ENCODE measurements around the gene SEMA5A. TPM values are rescaled to one million over a fixed set of nuclear protein-coding genes. Genes with fewer than 3 reads are reported as not detected.

SEMA5A gene
- total RNA-seq, 1 donor from 2014 or later: 13.8 TPM

- DNase-seq (ENCODE audit: low read depth): no peak
- H3K4me3 Mint-ChIP-seq (ENCODE audit: unreplicated experiment): no peak overlapping the region
Measured at GRCh38 chr5:9362600-9362999, 183.3 kb downstream of the SEMA5A start.

DNA sequence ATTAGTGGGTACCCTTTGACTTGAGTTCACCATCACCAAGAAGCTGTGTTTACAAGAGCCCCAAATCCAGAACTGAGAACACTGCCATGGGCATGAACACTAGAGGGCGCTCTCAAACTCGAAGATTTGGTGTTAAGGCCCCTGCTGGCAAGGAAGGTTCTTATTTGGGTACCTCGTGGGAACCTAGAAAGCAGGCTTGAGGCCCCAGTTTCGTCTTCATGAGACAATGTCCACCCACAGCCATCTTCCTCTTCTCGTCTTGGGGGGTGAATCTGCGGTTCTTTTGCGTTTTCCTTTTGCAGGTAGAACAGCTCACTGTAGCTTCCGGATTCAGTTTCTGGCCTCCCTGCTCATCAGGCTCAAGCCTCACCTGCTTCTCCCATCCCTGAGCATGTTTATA is 184.0 kb downstream of the SEMA5A start:
- H3K4me3 Mint-ChIP-seq (ENCODE audit: unreplicated experiment): no peak overlapping the region

More at GRCh38 chr5:9362600-9362999, 183.3 kb downstream of the SEMA5A start:
- Histone ChIP-seq H3K4me3 (ENCODE audit: insufficient read depth, low read depth, low read length) (no peak overlapping the region), H4K20me1 (ENCODE audit: insufficient read depth, low read length) (no peaks in the 10 kb centered on the region), H3K79me2 (ENCODE audit: insufficient read depth, low read length) (no peaks in the 10 kb centered on the region), H3K4me1 (ENCODE audit: insufficient read depth, low read length) (peaks cover 18% of the 10 kb centered on the region), H2AFZ (ENCODE audit: low read depth, low read length) (no peak overlapping the region), H3K4me2 (ENCODE audit: low read length) (no peak overlapping the region), H3K27ac (ENCODE audit: low read depth, low read length) (no peak overlapping the region), H3K27me3 (ENCODE audit: insufficient read depth, low read length) (no peaks in the 10 kb centered on the region), H3K36me3 (ENCODE audit: insufficient read depth, low read length) (no peaks in the 10 kb centered on the region), H3K9ac (ENCODE audit: low read length) (no peak overlapping the region), H3K9me3 (ENCODE audit: insufficient read depth, low read depth, low read length) (no peaks in the 10 kb centered on the region)
- Mint-ChIP-seq H3K9me3 (ENCODE audit: unreplicated experiment) (no peaks in the 10 kb centered on the region), H3K27ac (ENCODE audit: unreplicated experiment) (no peak overlapping the region), H3K4me1 (ENCODE audit: low read depth, unreplicated experiment) (peaks cover 38% of the 10 kb centered on the region), H3K27me3 (ENCODE audit: low read depth, unreplicated experiment) (no peaks in the 10 kb centered on the region), H3K36me3 (ENCODE audit: low read depth, unreplicated experiment) (no peaks in the 10 kb centered on the region)
- TF ChIP-seq EZH2 (IDR thresholded peaks at IDR 0.05; ENCODE audit: insufficient read depth, low read length) (no peak), CTCF (IDR thresholded peaks at IDR 0.05; ENCODE audit: insufficient read depth, low read depth, low read length) (no peak)
- FAIRE-seq: no peak

More for the DNA sequence above, 184.0 kb downstream of the SEMA5A start:
- Histone ChIP-seq H3K27ac (ENCODE audit: low read depth, low read length) (no peak overlapping the region), H3K4me3 (ENCODE audit: insufficient read depth, low read depth, low read length) (no peak overlapping the region), H3K9me3 (ENCODE audit: insufficient read depth, low read depth, low read length) (no peaks in the 10 kb centered on the region), H3K27me3 (ENCODE audit: insufficient read depth, low read length) (no peaks in the 10 kb centered on the region), H2AFZ (ENCODE audit: low read depth, low read length) (no peak overlapping the region), H3K4me2 (ENCODE audit: low read length) (no peak overlapping the region), H3K9ac (ENCODE audit: low read length) (no peak overlapping the region), H3K4me1 (ENCODE audit: insufficient read depth, low read length) (peaks cover 18% of the 10 kb centered on the region), H4K20me1 (ENCODE audit: insufficient read depth, low read length) (no peaks in the 10 kb centered on the region), H3K36me3 (ENCODE audit: insufficient read depth, low read length) (no peaks in the 10 kb centered on the region), H3K79me2 (ENCODE audit: insufficient read depth, low read length) (no peaks in the 10 kb centered on the region)
- FAIRE-seq (no peak), DNase-seq (ENCODE audit: low read depth) (no peak)
- TF ChIP-seq CTCF (IDR thresholded peaks at IDR 0.05; ENCODE audit: insufficient read depth, low read depth, low read length): peak; percentile 49
- no peak for TF ChIP-seq EZH2 (IDR thresholded peaks at IDR 0.05; ENCODE audit: insufficient read depth, low read length)
- Mint-ChIP-seq H3K9me3 (ENCODE audit: unreplicated experiment) (no peaks in the 10 kb centered on the region), H3K36me3 (ENCODE audit: low read depth, unreplicated experiment) (no peaks in the 10 kb centered on the region), H3K4me1 (ENCODE audit: low read depth, unreplicated experiment) (peaks cover 44% of the 10 kb centered on the region), H3K27me3 (ENCODE audit: low read depth, unreplicated experiment) (no peaks in the 10 kb centered on the region), H3K27ac (ENCODE audit: unreplicated experiment) (no peak overlapping the region)

All from astrocyte (in vitro differentiated cells and primary cell).